Measurements from ENCODE around the gene TMIE. TPM values are rescaled to one million over a fixed set of nuclear protein-coding genes. Genes with fewer than 3 reads are reported as not detected.

TMIE gene
- total RNA-seq, 4 donors from 2014 or later, result 0.59 to 0.78 (median 0.72) TPM; not detected in 1

DNA sequence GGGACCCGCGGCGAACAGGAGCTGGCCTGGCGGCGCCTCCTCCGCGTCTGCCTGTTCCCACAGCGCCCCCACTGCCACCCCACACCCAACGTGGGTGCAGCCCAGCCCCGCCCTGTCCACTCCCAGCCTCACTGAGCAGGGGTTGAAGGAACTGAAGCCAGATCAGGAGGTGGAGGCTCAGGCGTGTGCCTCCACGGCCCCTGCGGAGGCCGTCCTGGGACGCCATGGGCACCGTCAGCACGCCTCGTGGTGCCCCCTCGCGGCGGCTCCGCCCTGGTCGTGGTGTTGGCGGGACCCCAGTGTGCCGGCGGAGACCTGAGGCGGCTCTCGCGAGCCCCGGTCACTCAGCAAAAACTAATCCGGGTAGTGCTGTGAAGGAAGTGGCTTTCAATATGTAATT lies 55.5 kb downstream of the TMIE start:
- no peak for DNase-seq (ENCODE audit: low spot score in 2 of 2)
- no peak overlapping the region for H3K27ac ChIP-seq
- no peak overlapping the region for H3K4me3 ChIP-seq
- TF ChIP-seq POLR2A (IDR thresholded peaks at IDR 0.05) (no peak), POLR2AphosphoS5 (IDR thresholded peaks at IDR 0.05) (no peak), EP300 (IDR thresholded peaks at IDR 0.05) (no peak)
- TF ChIP-seq, protein P1, sequence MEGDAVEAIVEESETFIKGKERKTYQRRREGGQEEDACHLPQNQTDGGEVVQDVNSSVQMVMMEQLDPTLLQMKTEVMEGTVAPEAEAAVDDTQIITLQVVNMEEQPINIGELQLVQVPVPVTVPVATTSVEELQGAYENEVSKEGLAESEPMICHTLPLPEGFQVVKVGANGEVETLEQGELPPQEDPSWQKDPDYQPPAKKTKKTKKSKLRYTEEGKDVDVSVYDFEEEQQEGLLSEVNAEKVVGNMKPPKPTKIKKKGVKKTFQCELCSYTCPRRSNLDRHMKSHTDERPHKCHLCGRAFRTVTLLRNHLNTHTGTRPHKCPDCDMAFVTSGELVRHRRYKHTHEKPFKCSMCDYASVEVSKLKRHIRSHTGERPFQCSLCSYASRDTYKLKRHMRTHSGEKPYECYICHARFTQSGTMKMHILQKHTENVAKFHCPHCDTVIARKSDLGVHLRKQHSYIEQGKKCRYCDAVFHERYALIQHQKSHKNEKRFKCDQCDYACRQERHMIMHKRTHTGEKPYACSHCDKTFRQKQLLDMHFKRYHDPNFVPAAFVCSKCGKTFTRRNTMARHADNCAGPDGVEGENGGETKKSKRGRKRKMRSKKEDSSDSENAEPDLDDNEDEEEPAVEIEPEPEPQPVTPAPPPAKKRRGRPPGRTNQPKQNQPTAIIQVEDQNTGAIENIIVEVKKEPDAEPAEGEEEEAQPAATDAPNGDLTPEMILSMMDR (IDR thresholded peaks at IDR 0.05), result no peak
- H3K4me1 ChIP-seq, result no peaks in the 10 kb centered on the region
- 92% methylated on average over 21 of the region's 31 CpGs for WGBS
- no peaks in the 10 kb centered on the region for H3K36me3 ChIP-seq
- no peaks in the 10 kb centered on the region for H3K27me3 ChIP-seq
- no peaks in the 10 kb centered on the region for H3K9me3 ChIP-seq

DNA sequence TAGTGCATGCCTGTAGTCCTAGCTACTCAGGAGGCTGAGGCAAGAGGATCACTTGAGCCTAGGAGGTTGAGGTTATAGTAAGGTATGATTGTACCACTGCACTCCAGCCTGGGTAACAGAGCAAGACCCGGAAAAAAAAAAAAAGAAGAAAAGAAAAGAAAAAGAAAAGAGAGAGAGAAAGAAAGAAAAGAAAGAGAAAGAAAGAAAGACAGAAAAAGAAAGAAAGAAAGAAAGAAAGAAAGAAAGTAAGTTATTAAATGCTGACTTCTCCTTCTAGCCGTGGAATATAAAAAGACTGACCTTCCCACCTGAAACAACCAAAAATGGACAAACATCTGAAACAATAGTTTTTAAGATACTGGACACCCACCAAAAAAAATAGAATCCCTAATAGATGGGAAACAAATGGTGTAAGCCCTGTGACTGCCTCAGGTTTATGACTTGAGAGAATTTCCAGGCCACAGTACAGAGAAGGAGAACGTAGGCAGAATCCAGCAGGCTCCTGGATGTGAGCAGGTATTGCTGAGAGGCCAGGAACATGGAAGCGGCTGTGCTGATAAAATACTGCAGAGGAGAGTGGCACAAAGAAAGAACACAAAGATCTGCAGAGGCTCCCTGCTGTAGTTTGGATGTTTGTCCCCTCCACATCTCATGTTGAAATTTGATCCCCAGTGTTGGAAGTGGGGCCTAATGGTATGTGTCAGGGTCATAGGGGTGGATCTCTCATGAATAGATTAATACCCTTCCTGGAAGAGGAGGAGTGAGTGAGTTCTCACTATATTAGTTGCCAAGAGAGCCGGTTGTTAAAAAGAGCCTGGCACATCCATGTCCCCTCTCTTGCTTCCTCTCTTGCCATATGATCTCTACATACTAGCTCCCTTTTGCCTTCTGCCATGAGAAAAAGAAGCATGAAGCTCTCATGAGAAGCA lies 58.3 kb downstream of the TMIE start:
- Histone ChIP-seq H3K9me3 (peaks cover 4% of the 10 kb centered on the region), H3K27me3 (no peaks in the 10 kb centered on the region), H3K27ac (no peak overlapping the region), H3K4me1 (no peaks in the 10 kb centered on the region), H3K36me3 (no peaks in the 10 kb centered on the region), H3K4me3 (no peak overlapping the region)
- no peak for TF ChIP-seq POLR2AphosphoS5 (IDR thresholded peaks at IDR 0.05)
- TF ChIP-seq POLR2A (IDR thresholded peaks at IDR 0.05), result no peak
- no peak for TF ChIP-seq EP300 (IDR thresholded peaks at IDR 0.05)
- TF ChIP-seq, protein P1 (IDR thresholded peaks at IDR 0.05), result no peak
- 80% methylated on average over 5 of the region's 5 CpGs for WGBS
- DNase-seq (ENCODE audit: low spot score in 2 of 2), result no peak

Other genes with a start within 250 kb of the TMIE start
- 1 to 10 TPM; 2.3 to 8.6 (median 3.7) TPM for gene LTF, start 236.5 kb upstream of the TMIE start, total RNA-seq
- not detected for gene RTP3, start 203.4 kb upstream of the TMIE start, total RNA-seq
- 1 to 10 TPM in 3 of 4 donors, under 1 TPM in 1; 0.83 to 3.7 (median 2.6) TPM for gene LRRC2, start 135.1 kb upstream of the TMIE start, total RNA-seq
- under 1 TPM in 1 of 4 donors, not detected in 3; 0.64 TPM for gene FAM240A, start 88.9 kb upstream of the TMIE start, total RNA-seq
- 100 to 1,000 TPM; 129 to 260 (median 172) TPM for gene ALS2CL, start 7.7 kb upstream of the TMIE start, total RNA-seq
- gene PRSS50, start 16.5 kb downstream of the TMIE start, total RNA-seq, result not detected
- 1 to 10 TPM in 1 of 4 donors, not detected in 3; 1.4 TPM for gene MYL3, start 162.1 kb downstream of the TMIE start, total RNA-seq
- 1 to 10 TPM; 1.1 to 4.2 (median 3.0) TPM for gene PTH1R, start 176.3 kb downstream of the TMIE start, total RNA-seq

All from suprapubic skin (tissue), 4 donors.